ENCODE results near the gene CDC25B.
"Not testable (repeated sequence)": the region's sequence is repeated elsewhere in the genome, so short reads cannot be mapped to it uniquely, and the experiment has no call there.

CDC25B gene

DNA sequence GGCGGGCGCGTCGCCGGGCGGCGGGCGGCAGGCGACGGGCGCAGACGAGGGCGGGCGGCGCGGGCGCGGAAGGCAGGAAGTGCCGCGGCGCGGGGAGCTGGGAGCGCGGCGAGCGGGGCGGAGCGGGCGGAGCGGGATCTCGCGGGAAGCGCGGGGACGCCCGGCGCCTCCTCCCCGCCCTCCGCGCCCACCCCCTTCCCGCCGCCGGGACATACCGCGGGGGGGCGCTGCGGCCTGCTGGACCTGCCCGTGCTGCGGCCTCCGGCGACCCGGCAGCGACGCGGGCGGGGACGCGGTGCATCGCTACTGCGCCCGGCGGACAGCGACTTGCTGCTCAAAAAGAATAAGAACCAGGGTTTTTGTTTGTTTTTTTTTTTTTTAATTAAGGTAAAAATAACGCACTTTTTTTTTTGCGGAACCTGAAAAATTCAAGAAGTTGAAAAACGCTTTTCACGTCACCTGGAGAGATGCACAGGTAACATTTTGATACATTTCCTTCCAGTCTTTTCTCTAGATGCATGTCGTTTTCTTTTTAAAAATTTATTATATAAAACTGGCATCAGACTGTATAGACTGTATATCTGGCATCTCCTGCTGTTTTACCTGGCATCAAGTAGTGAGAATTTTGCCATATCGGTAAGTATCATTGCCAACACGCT is 9.3 kb upstream of the CDC25B start, which contains the start of gene CENPB:
TSS of gene CENPB (minus strand) at position 76 of the 659 bp plus-strand sequence. CDS start 257 bp downstream, outside the sequence.
- peak; percentile 97 for DNase-seq

- DNase-seq = no peak
These were observed 8.6 kb upstream of the CDC25B start for GRCh38 chr20:3787324-3788014.

DNA sequence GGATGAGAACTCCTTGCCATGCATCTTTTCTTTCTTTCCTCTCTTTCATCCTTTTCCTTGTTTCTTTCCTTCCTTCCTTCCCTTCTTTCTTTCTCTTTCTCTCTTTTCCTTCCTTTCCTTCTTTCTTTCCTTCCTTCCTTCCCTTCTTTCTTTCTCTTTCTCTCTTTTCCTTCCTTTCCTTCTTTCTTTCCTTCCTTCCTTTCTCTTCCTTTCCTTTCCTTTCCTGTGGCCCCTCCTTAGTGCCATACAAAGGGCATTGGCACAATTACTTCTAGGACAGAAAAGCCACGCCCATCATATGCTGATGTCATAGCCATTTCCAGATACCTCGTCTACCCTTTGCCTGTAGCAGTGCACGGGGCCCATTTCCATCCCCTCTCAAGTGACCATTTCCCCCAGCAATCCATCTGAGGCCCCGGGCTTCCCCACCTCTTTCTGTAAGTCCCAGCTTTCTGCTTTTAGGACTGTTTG is 7.4 kb upstream of the CDC25B start:
- DNase-seq = no peak

GRCh38 chr20:3789201-3789600 is 6.9 kb upstream of the CDC25B start:
- not testable (repeated sequence) for DNase-seq

GRCh38 chr20:3794168-3794567 is 1.9 kb upstream of the CDC25B start:
- not testable (repeated sequence) for DNase-seq

GRCh38 chr20:3794701-3795420 is 1.2 kb upstream of the CDC25B start:
- no peak for DNase-seq

- no peak for DNase-seq
These were observed 541 bp downstream of the CDC25B start for GRCh38 chr20:3796477-3797225.

GRCh38 chr20:3797226-3797545 is 1.1 kb downstream of the CDC25B start:
- no peak for DNase-seq

DNA sequence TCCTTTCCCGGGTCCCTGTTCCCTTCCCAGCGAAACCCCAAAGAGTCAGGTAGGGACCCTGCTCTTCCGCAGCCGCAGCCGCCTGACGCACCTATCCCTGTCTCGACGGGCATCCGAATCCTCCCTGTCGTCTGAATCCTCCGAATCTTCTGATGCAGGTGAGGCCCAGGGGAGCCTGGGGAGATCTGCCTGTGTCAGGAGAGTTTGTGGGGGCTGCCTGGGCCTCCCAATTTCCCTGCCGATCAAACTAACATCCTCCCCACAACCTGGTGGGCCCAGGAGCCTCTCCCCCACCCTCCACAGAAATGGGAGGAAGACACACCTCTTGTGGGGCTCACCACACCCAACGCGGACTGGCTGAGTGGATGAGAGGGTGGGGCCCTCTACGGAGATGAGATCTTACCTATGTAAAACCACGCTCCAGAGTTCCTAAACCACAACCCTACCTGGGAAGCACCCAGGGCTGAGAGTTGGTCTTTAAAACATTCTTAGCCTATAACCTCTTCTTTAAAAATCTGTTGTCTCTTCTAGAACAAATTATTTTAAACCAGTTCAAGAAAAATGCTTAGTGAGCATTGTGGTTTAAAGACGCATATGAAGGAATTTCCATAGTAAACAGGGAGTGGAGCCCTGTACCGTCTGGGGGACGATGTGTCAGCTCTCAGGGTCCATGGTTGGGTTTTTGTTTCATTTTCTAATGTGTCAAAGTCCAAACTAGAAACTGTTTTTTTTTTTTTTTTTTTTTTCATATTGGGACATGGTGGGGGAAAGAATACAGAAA is 1.7 kb downstream of the CDC25B start:
- DNase-seq = no peak

- no peak for DNase-seq
These were observed 2.3 kb downstream of the CDC25B start for GRCh38 chr20:3798373-3798768.

DNA sequence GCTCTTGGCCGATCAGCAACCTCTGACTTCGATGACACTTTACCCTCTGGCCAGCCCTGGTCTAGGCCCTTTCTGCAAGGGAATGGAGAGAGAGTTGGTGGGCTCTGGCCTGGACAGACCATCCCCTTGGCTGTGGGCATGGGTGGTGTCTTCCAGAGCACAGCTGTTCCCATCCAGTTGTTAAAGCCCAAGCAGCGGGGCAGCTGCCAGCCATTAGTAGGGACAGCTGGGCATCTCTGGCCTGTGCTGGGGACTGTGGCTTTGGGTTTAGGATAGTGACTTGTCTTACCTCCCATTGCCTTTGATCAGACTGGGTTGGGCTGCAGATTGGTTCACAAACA is 2.8 kb downstream of the CDC25B start:
- no peak for DNase-seq

GRCh38 chr20:3800256-3800877 is 4.3 kb downstream of the CDC25B start:
- DNase-seq = no peak

- no peak for DNase-seq
These were observed 4.8 kb downstream of the CDC25B start for GRCh38 chr20:3800878-3801260.

GRCh38 chr20:3801299-3801698 is 5.2 kb downstream of the CDC25B start:
- DNase-seq = no peak

GRCh38 chr20:3801846-3802245 is 5.7 kb downstream of the CDC25B start:
- DNase-seq = no peak

DNA sequence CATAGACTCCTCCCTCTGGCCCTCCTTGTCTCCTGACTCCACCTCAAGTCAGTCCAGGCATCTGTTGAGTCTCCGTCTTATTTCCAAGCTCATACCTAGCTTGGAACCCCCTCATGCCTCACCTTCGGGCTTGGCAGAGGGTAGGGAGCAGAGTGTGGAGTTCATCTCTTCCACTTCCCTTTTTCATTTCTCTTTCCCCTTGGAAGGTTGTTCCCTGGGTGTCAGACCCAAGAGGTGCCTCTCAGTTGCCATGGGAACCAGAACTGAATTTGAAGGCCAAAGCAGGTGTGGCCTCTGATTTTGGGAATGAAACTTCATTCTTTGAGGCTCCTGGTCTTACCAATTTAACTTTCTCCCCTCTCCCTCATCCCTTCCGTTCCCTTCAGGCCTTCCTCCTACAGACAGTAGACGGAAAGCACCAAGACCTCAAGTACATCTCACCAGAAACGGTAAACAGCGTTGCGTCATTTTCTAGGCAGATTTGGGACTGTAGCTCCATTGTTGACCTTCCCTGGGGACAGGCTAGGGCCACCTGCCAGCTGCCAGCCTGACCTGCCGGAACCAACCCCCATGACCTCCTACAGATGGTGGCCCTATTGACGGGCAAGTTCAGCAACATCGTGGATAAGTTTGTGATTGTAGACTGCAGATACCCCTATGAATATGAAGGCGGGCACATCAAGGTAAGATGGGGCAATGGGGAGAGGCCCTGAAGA is 6.6 kb downstream of the CDC25B start:
- DNase-seq = no peak

DNA sequence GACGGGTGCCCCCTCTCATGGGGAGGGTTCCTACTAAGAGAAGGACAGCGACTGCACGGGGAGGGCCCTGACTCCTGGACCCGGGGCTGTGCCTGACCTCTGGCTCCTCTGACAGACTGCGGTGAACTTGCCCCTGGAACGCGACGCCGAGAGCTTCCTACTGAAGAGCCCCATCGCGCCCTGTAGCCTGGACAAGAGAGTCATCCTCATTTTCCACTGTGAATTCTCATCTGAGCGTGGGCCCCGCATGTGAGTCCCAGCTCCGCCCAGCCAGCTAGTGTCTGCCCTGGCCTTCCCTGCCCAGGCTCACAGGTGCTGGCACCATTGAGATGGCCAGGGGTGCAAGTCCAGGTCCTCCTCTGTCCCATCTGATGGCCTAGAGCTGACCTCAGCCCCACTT is 7.2 kb downstream of the CDC25B start:
- DNase-seq = no peak

DNA sequence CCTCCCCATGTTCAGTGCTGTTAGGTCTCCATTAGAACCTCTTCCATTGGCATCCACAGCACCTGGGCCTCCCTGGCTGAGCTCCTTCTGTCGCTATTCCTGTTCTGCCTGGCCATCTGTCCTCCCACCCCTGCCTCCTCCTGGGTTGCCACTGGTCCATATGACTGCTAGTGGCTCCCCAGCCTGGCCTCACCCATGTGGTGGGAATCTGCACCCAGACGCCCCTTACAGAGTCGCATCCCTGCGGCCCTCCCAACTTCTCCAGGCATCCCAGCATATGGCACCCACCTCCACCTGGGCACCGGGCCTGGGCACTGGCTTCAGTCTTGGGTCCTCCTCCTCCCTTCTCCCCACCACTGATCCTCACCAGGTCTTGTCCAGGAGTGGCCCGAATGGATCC is 7.7 kb downstream of the CDC25B start:
- DNase-seq = no peak

GRCh38 chr20:3804254-3804751 is 8.2 kb downstream of the CDC25B start:
- DNase-seq = no peak

GRCh38 chr20:3804781-3805180 is 8.7 kb downstream of the CDC25B start:
- no peak for DNase-seq

DNA sequence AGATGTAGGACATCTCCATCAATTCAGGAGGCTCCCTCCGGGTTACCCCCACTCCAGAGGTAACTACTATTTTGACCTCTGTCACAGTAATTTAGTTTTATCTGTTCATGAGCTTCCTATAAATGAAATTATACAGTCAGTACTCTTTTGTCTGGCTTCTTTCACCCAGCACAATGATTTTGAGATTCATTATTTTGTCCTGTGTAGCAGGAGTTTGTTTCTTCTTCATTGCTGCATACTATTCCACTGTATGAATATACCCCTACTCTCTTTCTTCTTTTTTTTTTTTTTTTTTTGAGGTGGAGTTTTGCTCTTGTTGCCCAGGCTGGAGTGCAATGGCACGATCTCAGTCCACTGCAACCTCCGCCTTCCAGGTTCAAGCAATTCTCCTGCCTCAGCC is 12.4 kb downstream of the CDC25B start:
- no peak for DNase-seq

Measured in activated CD8-positive, alpha-beta memory T cell treated with anti-CD3 and anti-CD28 coated beads for 24 hours (primary cell).